IMR-90 (cell line): ENCODE results near the gene KCNK15. TPM values are rescaled to one million over a fixed set of nuclear protein-coding genes. Genes with fewer than 3 reads are reported as not detected.

ENCODE experiments used
- ATAC-seq: fragments of 200-7000 bp; cut with Tn5 transposase; 2 replicates; pipeline ENCODE4 v1.9.1; 2020; ENCODE audit warnings: low read depth, mild to moderate bottlenecking, moderate library complexity
- BruUV-seq: library from RNA; stranded (reverse); fragments of 400-500 nt; replicated peaks from 2 replicates; lab custom pipeline; 2021; lab: Mats Ljungman, UMichigan
- CTCF ChIA-PET: fragments of 300-600 bp; formaldehyde crosslinking; extraction: SDS; loops from one replicate; lab custom pipeline; 2021; ENCODE audit warnings: antibody characterized with exemption; lab: Yijun Ruan, JAX
- POLR2A ChIA-PET: fragments of 300-600 bp; sonication (Branson Sonifier 250); formaldehyde crosslinking; loops from one replicate; lab custom pipeline; 2022; ENCODE audit warnings: antibody characterized with exemption; ENCODE audit not compliant: unreplicated experiment; lab: Charles Lee
- DNase-seq: peaks from one replicate; pipeline ENCODE4 v3.0.0; 2013
- H2AFZ ChIP-seq: replicated peaks from 2 replicates; pipeline ENCODE3; 2013; ENCODE audit warnings: low read length, mild to moderate bottlenecking; ENCODE audit not compliant: poor library complexity
- H2AK5ac ChIP-seq: 2 replicates; pipeline ENCODE4 v1.6.1; 2013; ENCODE audit warnings: low read depth, low read length, inconsistent platforms
- H2AK9ac ChIP-seq: replicated peaks from 2 replicates; pipeline ENCODE3; 2013; ENCODE audit warnings: mild to moderate bottlenecking, low read depth, low read length, moderate library complexity; ENCODE audit not compliant: poor library complexity
- H2BK120ac ChIP-seq: 2 replicates; pipeline ENCODE4 v1.6.1; 2013; ENCODE audit warnings: low read depth, low read length, inconsistent platforms
- H2BK15ac ChIP-seq: 3 replicates; pipeline ENCODE4 v1.6.1; 2013; ENCODE audit warnings: low read depth, low read length, inconsistent platforms
- H2BK20ac ChIP-seq: 2 replicates; pipeline ENCODE4 v1.6.1; 2013; ENCODE audit warnings: low read depth, mild to moderate bottlenecking, inconsistent platforms, low read length, moderate library complexity
- H2BK5ac ChIP-seq: 2 replicates; pipeline ENCODE4 v1.6.1; 2013; ENCODE audit warnings: mild to moderate bottlenecking, low read depth, low read length, inconsistent platforms; ENCODE audit not compliant: poor library complexity, severe bottlenecking
- H3K14ac ChIP-seq: replicated peaks from 2 replicates; pipeline ENCODE4 v1.6.1; 2013; ENCODE audit warnings: low read depth, low read length, inconsistent platforms
- H3K18ac ChIP-seq: 2 replicates; pipeline ENCODE4 v1.6.1; 2013; ENCODE audit warnings: low read depth, low read length, control low read depth
- H3K23ac ChIP-seq: 2 replicates; pipeline ENCODE4 v1.6.1; 2013; ENCODE audit warnings: low read depth, low read length, inconsistent platforms
- H3K27ac ChIP-seq: 2 replicates; pipeline ENCODE4 v1.5.1; 2013; ENCODE audit warnings: mild to moderate bottlenecking, control low read depth, low read length; ENCODE audit not compliant: insufficient read depth
- H3K27me3 ChIP-seq: 2 replicates; pipeline ENCODE4 v1.6.1; 2013; ENCODE audit warnings: low read length; ENCODE audit not compliant: control insufficient read depth, insufficient read depth
- H3K36me3 ChIP-seq: 2 replicates; pipeline ENCODE4 v1.6.1; 2013; ENCODE audit warnings: low read length, mixed read lengths; ENCODE audit not compliant: control insufficient read depth, insufficient read depth
- H3K4ac ChIP-seq: 2 replicates; pipeline ENCODE4 v1.6.1; 2013; ENCODE audit warnings: low read depth, low read length, inconsistent platforms
- H3K4me1 ChIP-seq: 2 replicates; pipeline ENCODE4 v1.6.1; 2013; ENCODE audit warnings: low read length, mixed read lengths; ENCODE audit not compliant: control insufficient read depth, insufficient read depth
- H3K4me2 ChIP-seq: 2 replicates; pipeline ENCODE4 v1.6.1; 2013; ENCODE audit warnings: low read depth, mild to moderate bottlenecking, control low read depth, low read length, moderate library complexity
- H3K4me3 ChIP-seq: 2 replicates; pipeline ENCODE4 v1.5.1; 2013; ENCODE audit warnings: low read depth, mild to moderate bottlenecking, control low read depth, low read length, moderate library complexity; ENCODE audit not compliant: insufficient read depth
- H3K56ac ChIP-seq: 2 replicates; pipeline ENCODE4 v1.6.1; 2013; ENCODE audit warnings: low read length, inconsistent platforms; ENCODE audit not compliant: insufficient read depth; ENCODE audit errors: extremely low read depth
- H3K79me1 ChIP-seq, 2 experiments: 2 replicates each; pipeline ENCODE4 v1.6.1; 2013; ENCODE audit warnings: low read length in 2 of 2, inconsistent platforms in 1 of 2, low read depth in 1 of 2
- H3K9ac ChIP-seq: 2 replicates; pipeline ENCODE4 v1.6.1; 2013; ENCODE audit warnings: low read depth, low read length, control low read depth
- H3K9me1 ChIP-seq: 2 replicates; pipeline ENCODE4 v1.6.1; 2013; ENCODE audit warnings: low read length, inconsistent platforms; ENCODE audit not compliant: insufficient read depth
- H3K9me3 ChIP-seq: 2 replicates; pipeline ENCODE4 v1.6.1; 2013; ENCODE audit warnings: low read length; ENCODE audit not compliant: control insufficient read depth, insufficient read depth
- H4K20me1 ChIP-seq: 2 replicates; pipeline ENCODE4 v1.6.1; 2013; ENCODE audit warnings: low read length, inconsistent platforms; ENCODE audit not compliant: insufficient read depth
- H4K5ac ChIP-seq: 2 replicates; pipeline ENCODE4 v1.6.1; 2013; ENCODE audit warnings: mild to moderate bottlenecking, low read depth, low read length, control low read depth
- H4K8ac ChIP-seq, 2 experiments: 2 replicates each; pipeline ENCODE4 v1.6.1; 2013; ENCODE audit warnings: low read depth in 2 of 2, low read length in 2 of 2, control low read depth in 1 of 2, inconsistent platforms in 1 of 2
- H4K91ac ChIP-seq: 2 replicates; pipeline ENCODE4 v1.6.1; 2013; ENCODE audit warnings: low read depth, low read length, inconsistent platforms; ENCODE audit not compliant: insufficient read depth
- BHLHE40 ChIP-seq: fragments of 150-350 bp; IDR thresholded peaks from 2 replicates; pipeline ENCODE4 v1.6.1; 2016; ENCODE audit warnings: mild to moderate bottlenecking, low read depth, low read length
- CEBPB ChIP-seq: IDR thresholded peaks from 2 replicates; pipeline ENCODE4 v1.6.1; 2012; ENCODE audit warnings: low read depth, low read length, improper control_type of control experiment
- CHD1 ChIP-seq: IDR thresholded peaks from 2 replicates; pipeline ENCODE4 v1.6.1; 2012; ENCODE audit warnings: low read depth, low read length, improper control_type of control experiment
- MAFK ChIP-seq: IDR thresholded peaks from 2 replicates; pipeline ENCODE4 v1.6.1; 2012; ENCODE audit warnings: low read depth, low read length, improper control_type of control experiment
- NFE2L2 ChIP-seq: fragments of 150-350 bp; IDR thresholded peaks from 2 replicates; pipeline ENCODE4 v1.6.1; 2016; ENCODE audit warnings: low read depth, mild to moderate bottlenecking, low read length
- POLR2A ChIP-seq: IDR thresholded peaks from 2 replicates; pipeline ENCODE4 v1.6.1; 2012; ENCODE audit warnings: mild to moderate bottlenecking, low read depth, low read length
- RAD21 ChIP-seq: IDR thresholded peaks from 2 replicates; pipeline ENCODE4 v1.6.1; 2012; ENCODE audit warnings: low read length, improper control_type of control experiment
- SMC3 ChIP-seq: fragments of 150-350 bp; IDR thresholded peaks from 2 replicates; pipeline ENCODE4 v1.6.1; 2016; ENCODE audit warnings: low read depth, mild to moderate bottlenecking, antibody characterized with exemption, low read length, moderate library complexity
- dilution Hi-C: fragments of 300-500 bp; cut with HindIII; formaldehyde crosslinking; loops from one replicate; pipeline ENCODE4 v1.14.3; 2018; ENCODE audit warnings: low sequenced_read_pairs; ENCODE audit not compliant: unreplicated experiment
- in situ Hi-C: fragments of 300-500 bp; cut with MboI; formaldehyde crosslinking; loops from 3 replicates; pipeline ENCODE4 v1.14.3; 2019; ENCODE audit warnings: low sequenced_read_pairs, inconsistent platforms, mixed read lengths
- intact Hi-C: fragments of 100-400 bp; cut with micrococcal nuclease; formaldehyde crosslinking; loops from 2 replicates; pipeline ENCODE4 v1.10.0; 2022
- polyA plus RNA-seq, 3 experiments: library from polyadenylated mRNA; depleted of rRNA; stranded (reverse); fragments of >200 nt; gene quantifications; 2 replicates each; pipeline ENCODE4 v1.2.3, GENCODE V29; 2012; ENCODE audit warnings: low replicate concordance in 1 of 3
- total RNA-seq: library from RNA; depleted of rRNA; stranded (reverse); fragments of >200 nt; gene quantifications from 2 replicates; pipeline ENCODE4 v1.2.3, GENCODE V29; 2012

Gene KCNK15
- total and polyA plus RNA-seq, 2 of the 4 experiments (the other 2 are of a cell fraction): not detected

DNA sequence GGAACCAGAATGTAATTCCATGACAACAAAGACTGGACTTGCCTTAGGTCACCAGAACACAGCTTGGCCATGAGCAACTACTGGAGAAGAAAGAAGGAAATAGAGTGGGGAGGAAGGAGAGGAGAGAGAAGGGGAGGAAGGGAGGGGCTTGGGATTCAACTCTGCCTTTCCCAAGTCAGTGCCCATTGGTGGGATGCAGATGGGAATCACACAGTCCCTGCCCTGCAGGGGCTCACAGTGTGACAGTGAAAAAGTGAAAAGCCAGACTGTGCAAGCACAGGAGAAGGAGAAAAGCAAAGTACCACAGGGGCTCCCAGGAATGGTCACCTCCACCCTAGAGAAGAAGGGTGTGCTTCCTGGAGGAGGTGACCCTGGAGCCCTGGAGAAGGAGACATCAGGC, 50.6 kb downstream of the KCNK15 start:
- no TSS peak for BruUV-seq
- DNase-seq (no peak), ATAC-seq (no peak)
- intact Hi-C loops: no loop called here
- no peaks in the 10 kb centered on the region for H3K79me1 ChIP-seq
- no peak overlapping the region for H2AK5ac ChIP-seq
- no peak overlapping the region for H4K5ac ChIP-seq
- H3K9me3 ChIP-seq: no peaks in the 10 kb centered on the region
- no peak overlapping the region for H3K4ac ChIP-seq
- H3K27me3 ChIP-seq: peaks cover 26% of the 10 kb centered on the region
- no peak overlapping the region for H4K91ac ChIP-seq
- dilution Hi-C loops: no loop called here
- ChIA-PET CTCF (no interaction called here), POLR2A (no interaction called here)
- no peak overlapping the region for H3K56ac ChIP-seq
- H2BK120ac ChIP-seq: no peak overlapping the region
- H3K9me1 ChIP-seq: no peaks in the 10 kb centered on the region
- no peak overlapping the region for H3K27ac ChIP-seq
- H2BK15ac ChIP-seq: no peak overlapping the region
- H3K4me2 ChIP-seq: no peak overlapping the region
- H4K20me1 ChIP-seq: no peaks in the 10 kb centered on the region
- no peak overlapping the region for H2BK20ac ChIP-seq
- H3K4me3 ChIP-seq: no peak overlapping the region
- no peak overlapping the region for H2AK9ac ChIP-seq
- H4K8ac ChIP-seq: no peak overlapping the region
- TF ChIP-seq RAD21: no peak
- TF ChIP-seq CEBPB: no peak
- TF ChIP-seq BHLHE40: no peak
- no peak for TF ChIP-seq CHD1
- TF ChIP-seq SMC3: no peak
- no peak for TF ChIP-seq NFE2L2
- TF ChIP-seq POLR2A: no peak
- TF ChIP-seq MAFK: no peak
- H3K9ac ChIP-seq: no peak overlapping the region
- H3K23ac ChIP-seq: no peak overlapping the region
- no peak overlapping the region for H3K18ac ChIP-seq
- no peak overlapping the region for H3K14ac ChIP-seq
- no peak overlapping the region for H2AFZ ChIP-seq
- H3K36me3 ChIP-seq: no peaks in the 10 kb centered on the region
- no peak overlapping the region for H2BK5ac ChIP-seq
- in situ Hi-C loops: no loop called here
- H3K4me1 ChIP-seq: no peaks in the 10 kb centered on the region
